ENCODE measurements around the gene SUN1. TPM values are rescaled to one million over a fixed set of nuclear protein-coding genes. Genes with fewer than 3 reads are reported as not detected.

SUN1 gene
- total RNA-seq, 2 experiments from 2014 or later = 104 to 108 TPM

DNA sequence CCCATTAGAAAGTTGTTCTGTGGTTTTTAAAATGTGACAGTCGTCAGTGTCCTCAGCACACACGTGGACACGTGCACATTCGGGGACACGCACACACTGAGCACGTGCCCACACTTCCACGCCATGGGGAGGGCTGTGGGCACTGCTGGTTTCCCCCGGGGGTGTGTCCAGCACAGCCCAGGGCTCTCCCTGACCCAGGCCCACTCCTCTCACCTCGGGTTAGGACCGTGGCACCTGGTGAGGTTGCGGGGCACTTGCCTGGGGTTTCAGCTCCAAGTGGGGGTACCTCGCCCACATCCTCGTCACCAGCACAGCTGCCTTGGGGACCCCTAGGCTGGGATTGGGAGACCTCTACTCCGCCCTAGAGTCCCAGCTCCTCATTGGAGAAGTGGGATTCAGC lies 64.8 kb downstream of the SUN1 start:
- Mint-ChIP-seq H3K4me1 (ENCODE audit: low read depth) (no peaks in the 10 kb centered on the region), H3K9me3 (no peaks in the 10 kb centered on the region), H3K36me3 (ENCODE audit: low read depth) (peaks cover 47% of the 10 kb centered on the region), H3K4me3 (no peak overlapping the region), H3K27ac (no peak overlapping the region), H3K27me3 (no peaks in the 10 kb centered on the region)
- Histone ChIP-seq H3K27me3 (ENCODE audit: control insufficient read depth in 1 of 2, insufficient read depth in 2 of 2, low read length in 2 of 2) (no peaks in the 10 kb centered on the region), H3K4me1 (ENCODE audit: insufficient read depth, low read length) (peaks cover 6% of the 10 kb centered on the region), H3K36me3 (ENCODE audit: insufficient read depth, low read length) (peaks cover 51% of the 10 kb centered on the region), H3K4me3 (ENCODE audit: low read length) (no peak overlapping the region), H3K27ac (ENCODE audit: low read depth in 1 of 2, low read length in 2 of 2) (no peak overlapping the region), H3K9me3 (ENCODE audit: control insufficient read depth in 1 of 2, insufficient read depth in 1 of 2, low read length in 2 of 2) (no peaks in the 10 kb centered on the region)
- ChIA-PET CTCF (interaction anchor here (1.1 kb wide), 1 partner anchor 169 kb away, joined by 3 read pairs; no protein-coding TSS in a partner anchor), POLR2A (no interaction called here)
- ATAC-seq (ENCODE audit: poor library complexity) (no peak), DNase-seq (no peak)
- no peak for TF ChIP-seq CTCF (IDR thresholded peaks at IDR 0.05)
- intact Hi-C loops (cut with DNase I, micrococcal nuclease) = no loop called here

DNA sequence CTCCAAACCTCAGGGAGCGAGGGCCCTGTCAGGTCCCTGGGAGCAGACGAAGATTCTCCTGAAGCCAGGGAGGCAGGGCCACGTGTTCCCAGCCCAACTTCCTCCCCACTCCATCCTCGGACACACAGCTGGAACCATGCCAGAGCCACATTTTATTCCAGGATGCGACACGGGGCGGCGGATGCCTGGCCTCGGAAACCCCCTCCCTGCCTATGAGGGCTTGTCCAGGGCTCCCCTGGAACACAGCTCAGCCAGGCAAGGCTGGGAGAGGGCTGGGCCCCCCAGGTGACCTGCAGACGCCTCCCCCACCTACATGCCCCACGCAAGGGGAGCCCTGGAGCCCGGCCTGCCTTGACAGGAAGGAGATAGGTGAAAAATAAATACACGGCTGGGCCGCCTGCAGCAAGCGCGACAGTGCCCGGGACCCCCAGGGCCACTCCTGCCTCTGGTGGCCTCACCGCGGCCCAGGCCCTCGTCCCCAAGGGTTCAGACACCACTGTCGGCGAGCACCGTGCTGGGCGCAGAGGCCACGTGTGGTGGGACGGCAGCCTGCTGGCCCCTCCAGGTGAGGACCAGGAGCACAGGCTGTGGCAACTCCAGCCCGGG lies 65.6 kb downstream of the SUN1 start:
- Histone ChIP-seq H3K9me3 (ENCODE audit: control insufficient read depth in 1 of 2, insufficient read depth in 1 of 2, low read length in 2 of 2) (no peaks in the 10 kb centered on the region), H3K27ac (ENCODE audit: low read depth in 1 of 2, low read length in 2 of 2) (no peak overlapping the region), H3K4me3 (ENCODE audit: low read length) (no peak overlapping the region), H3K4me1 (ENCODE audit: insufficient read depth, low read length) (peaks cover 6% of the 10 kb centered on the region), H3K27me3 (ENCODE audit: control insufficient read depth in 1 of 2, insufficient read depth in 2 of 2, low read length in 2 of 2) (no peaks in the 10 kb centered on the region), H3K36me3 (ENCODE audit: insufficient read depth, low read length) (peaks cover 46% of the 10 kb centered on the region)
- DNase-seq (no peak), ATAC-seq (ENCODE audit: poor library complexity) (no peak)
- TF ChIP-seq CTCF (IDR thresholded peaks at IDR 0.05) = no peak
- no peaks in the 10 kb centered on the region for H3K4me1 Mint-ChIP-seq (ENCODE audit: low read depth)
- H3K4me3 Mint-ChIP-seq = no peak overlapping the region
- POLR2A ChIA-PET = interaction anchor here (1.4 kb wide), 1 partner anchor 25 kb away, joined by 3 read pairs; no protein-coding TSS in a partner anchor
- no peaks in the 10 kb centered on the region for H3K9me3 Mint-ChIP-seq
- peaks cover 6% of the 10 kb centered on the region for H3K27me3 Mint-ChIP-seq
- H3K27ac Mint-ChIP-seq = no peak overlapping the region
- intact Hi-C loops (cut with DNase I, micrococcal nuclease) = no loop called here
- H3K36me3 Mint-ChIP-seq (ENCODE audit: low read depth) = peaks cover 39% of the 10 kb centered on the region
- CTCF ChIA-PET = interaction anchor here (1.1 kb wide), 1 partner anchor 168 kb away, joined by 3 read pairs; no protein-coding TSS in a partner anchor

- H3K9me3 ChIP-seq (ENCODE audit: control insufficient read depth in 1 of 2, insufficient read depth in 1 of 2, low read length in 2 of 2) = no peaks in the 10 kb centered on the region
- H3K36me3 ChIP-seq (ENCODE audit: insufficient read depth, low read length) = peaks cover 42% of the 10 kb centered on the region
- ATAC-seq (ENCODE audit: poor library complexity) (no peak), DNase-seq (no peak)
- Mint-ChIP-seq H3K27me3 (peaks cover 9% of the 10 kb centered on the region), H3K9me3 (no peaks in the 10 kb centered on the region), H3K27ac (no peak overlapping the region), H3K36me3 (ENCODE audit: low read depth) (peaks cover 38% of the 10 kb centered on the region), H3K4me1 (ENCODE audit: low read depth) (no peaks in the 10 kb centered on the region), H3K4me3 (no peak overlapping the region)
- intact Hi-C loops (cut with DNase I, micrococcal nuclease) = no loop called here
- H3K27me3 ChIP-seq (ENCODE audit: control insufficient read depth in 1 of 2, insufficient read depth in 2 of 2, low read length in 2 of 2) = no peaks in the 10 kb centered on the region
- no peak overlapping the region for H3K27ac ChIP-seq (ENCODE audit: low read depth in 1 of 2, low read length in 2 of 2)
- no peak for TF ChIP-seq CTCF (IDR thresholded peaks at IDR 0.05)
- ChIA-PET CTCF (no interaction called here), POLR2A (interaction anchor here (1.4 kb wide), 1 partner anchor 25 kb away, joined by 3 read pairs; no protein-coding TSS in a partner anchor)
- H3K4me3 ChIP-seq (ENCODE audit: low read length) = no peak overlapping the region
- H3K4me1 ChIP-seq (ENCODE audit: insufficient read depth, low read length) = peaks cover 6% of the 10 kb centered on the region
These were observed 66.2 kb downstream of the SUN1 start for GRCh38 chr7:898460-898854.
